ENCODE measurements around the gene IRF8. TPM values are rescaled to one million over a fixed set of nuclear protein-coding genes. Genes with fewer than 3 reads are reported as not detected.

The IRF8 gene
- total RNA-seq, 1 experiment from 2014 or later = 29.5 TPM

DNA sequence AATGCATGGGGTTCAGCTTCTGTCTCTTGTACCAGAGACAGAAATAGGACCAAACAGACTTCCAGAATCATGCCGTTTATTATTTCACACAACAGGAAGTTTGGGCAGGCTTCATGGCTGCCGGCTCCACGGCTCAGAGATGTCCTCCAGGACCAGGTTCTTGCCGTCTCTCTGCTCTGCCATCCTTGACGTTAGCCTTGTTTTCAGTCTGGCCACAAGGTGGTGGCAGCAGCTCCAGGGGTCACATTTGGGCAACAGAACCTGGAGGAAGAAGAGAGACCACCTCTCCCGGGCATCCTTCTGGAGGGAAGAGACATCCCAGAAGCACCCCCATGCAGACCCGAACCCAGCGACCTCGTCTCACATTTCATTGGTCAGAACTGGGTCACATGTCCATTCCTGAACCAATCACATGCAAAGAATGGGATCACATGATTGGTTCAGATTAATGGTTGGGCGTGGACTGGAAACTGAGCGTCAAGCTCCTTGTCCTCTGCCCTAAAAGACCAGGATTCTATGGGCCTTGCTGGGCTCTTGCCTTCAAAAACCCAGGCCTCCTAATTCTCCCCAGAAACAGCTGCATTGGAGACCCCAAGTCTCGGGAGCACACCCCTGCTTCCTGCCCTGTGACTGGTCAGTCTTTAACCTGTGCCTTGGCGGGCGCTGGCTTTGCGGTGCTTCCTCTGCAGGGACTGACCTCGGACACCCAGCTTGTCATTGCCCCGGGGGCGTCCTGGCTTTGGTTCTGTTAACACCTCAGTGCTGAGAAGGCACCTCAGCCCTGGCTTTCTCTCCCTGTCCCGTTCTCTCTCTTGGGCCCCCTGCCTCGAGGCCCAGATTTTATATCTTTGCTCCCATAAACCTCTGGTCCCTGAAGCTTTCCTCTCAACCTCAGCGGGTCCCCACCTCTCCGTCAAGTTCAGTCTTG lies 63.3 kb downstream of the IRF8 start:
- ChIA-PET POLR2A (no interaction called here), CTCF (interaction anchor here (0.8 kb wide), 1 partner anchor 63 kb away, joined by 3 read pairs; no protein-coding TSS in a partner anchor)
- BruUV-seq (replicated peaks) = no TSS peak
- no peaks in the 10 kb centered on the region for H3K36me3 ChIP-seq (ENCODE audit: control insufficient read depth, insufficient read depth, low read length)
- no peak overlapping the region for H3K4me3 Mint-ChIP-seq (ENCODE audit: unreplicated experiment)
- no peaks in the 10 kb centered on the region for H3K4me1 ChIP-seq
- H3K9me3 ChIP-seq = no peaks in the 10 kb centered on the region
- intact Hi-C loops (cut with micrococcal nuclease; ENCODE audit: unreplicated experiment) = no loop called here
- DNase-seq = no peak
- H3K36me3 Mint-ChIP-seq (ENCODE audit: insufficient read depth, unreplicated experiment) = no peaks in the 10 kb centered on the region
- no peaks in the 10 kb centered on the region for H3K27me3 Mint-ChIP-seq (ENCODE audit: insufficient read depth, unreplicated experiment)
- H3K4me1 Mint-ChIP-seq (ENCODE audit: low read depth, unreplicated experiment) = peaks cover 8% of the 10 kb centered on the region
- H3K27me3 ChIP-seq (replicated peaks; ENCODE audit: control insufficient read depth, insufficient read depth, low read length) = no peaks in the 10 kb centered on the region
- TF ChIP-seq, protein P1, sequence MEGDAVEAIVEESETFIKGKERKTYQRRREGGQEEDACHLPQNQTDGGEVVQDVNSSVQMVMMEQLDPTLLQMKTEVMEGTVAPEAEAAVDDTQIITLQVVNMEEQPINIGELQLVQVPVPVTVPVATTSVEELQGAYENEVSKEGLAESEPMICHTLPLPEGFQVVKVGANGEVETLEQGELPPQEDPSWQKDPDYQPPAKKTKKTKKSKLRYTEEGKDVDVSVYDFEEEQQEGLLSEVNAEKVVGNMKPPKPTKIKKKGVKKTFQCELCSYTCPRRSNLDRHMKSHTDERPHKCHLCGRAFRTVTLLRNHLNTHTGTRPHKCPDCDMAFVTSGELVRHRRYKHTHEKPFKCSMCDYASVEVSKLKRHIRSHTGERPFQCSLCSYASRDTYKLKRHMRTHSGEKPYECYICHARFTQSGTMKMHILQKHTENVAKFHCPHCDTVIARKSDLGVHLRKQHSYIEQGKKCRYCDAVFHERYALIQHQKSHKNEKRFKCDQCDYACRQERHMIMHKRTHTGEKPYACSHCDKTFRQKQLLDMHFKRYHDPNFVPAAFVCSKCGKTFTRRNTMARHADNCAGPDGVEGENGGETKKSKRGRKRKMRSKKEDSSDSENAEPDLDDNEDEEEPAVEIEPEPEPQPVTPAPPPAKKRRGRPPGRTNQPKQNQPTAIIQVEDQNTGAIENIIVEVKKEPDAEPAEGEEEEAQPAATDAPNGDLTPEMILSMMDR (IDR thresholded peaks at IDR 0.05; ENCODE audit: insufficient read depth in 1 of 2, low read depth in 1 of 2, low read length in 1 of 2, severe bottlenecking in 1 of 2, unreplicated experiment in 1 of 2) = peak in 1 of 2 experiments; percentile 10
- no peak overlapping the region for H3K4me3 ChIP-seq (ENCODE audit: low read depth, low read length)
- H3K9me3 Mint-ChIP-seq (ENCODE audit: unreplicated experiment) = no peaks in the 10 kb centered on the region
- H3K27ac Mint-ChIP-seq (ENCODE audit: unreplicated experiment) = no peak overlapping the region

DNA sequence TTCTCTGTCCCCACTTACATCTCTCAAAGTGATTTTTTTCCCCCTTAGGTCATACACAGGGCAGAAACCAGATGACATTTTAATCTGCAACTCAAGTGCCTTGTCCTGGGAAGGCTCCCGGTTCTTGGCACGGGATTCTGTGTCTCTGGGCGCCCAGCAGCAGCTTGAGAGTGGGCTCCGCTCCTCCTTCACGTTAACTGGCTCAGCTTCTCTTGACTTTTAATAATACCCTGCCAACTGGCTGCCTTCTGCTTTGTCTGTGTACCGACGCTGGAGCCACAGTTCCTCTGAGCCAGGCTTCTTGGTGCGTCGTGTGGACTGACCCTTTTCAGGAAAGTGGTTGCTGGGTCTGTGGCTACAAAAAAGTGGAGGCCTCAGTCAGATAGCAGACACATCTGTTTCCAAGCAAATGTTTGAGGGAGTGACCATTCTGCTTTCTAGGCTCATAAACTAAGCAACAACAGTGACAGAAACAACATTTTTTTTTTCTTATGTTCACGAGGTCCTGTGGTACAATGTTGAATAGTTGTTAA lies 64.9 kb downstream of the IRF8 start:
- POLR2A ChIA-PET = no interaction called here
- TF ChIP-seq, protein P1 (IDR thresholded peaks at IDR 0.05; ENCODE audit: insufficient read depth in 1 of 2, low read depth in 1 of 2, low read length in 1 of 2, severe bottlenecking in 1 of 2, unreplicated experiment in 1 of 2) = no peak
- H3K27me3 ChIP-seq (replicated peaks; ENCODE audit: control insufficient read depth, insufficient read depth, low read length) = no peaks in the 10 kb centered on the region

DNA sequence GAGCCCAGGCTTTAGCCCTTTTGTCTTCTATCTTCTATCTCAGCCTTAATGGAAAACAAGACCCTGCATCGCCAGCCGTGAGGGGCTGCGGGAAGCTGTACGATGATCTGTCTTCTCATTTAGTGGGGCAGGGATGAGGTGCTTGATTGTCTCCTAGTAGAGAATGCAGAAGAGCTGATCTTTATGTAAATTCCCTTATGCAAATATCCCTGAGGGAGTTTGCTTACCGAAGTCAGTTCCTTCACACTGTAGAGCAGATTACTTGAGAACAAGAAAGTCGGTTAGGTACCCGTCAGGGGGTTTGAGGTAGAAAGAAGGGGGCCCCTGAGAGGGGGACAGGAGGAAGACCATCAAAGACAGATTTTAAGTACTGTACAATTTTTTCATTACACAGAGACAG lies 66.2 kb downstream of the IRF8 start:
- Mint-ChIP-seq H3K9me3 (ENCODE audit: unreplicated experiment) (no peaks in the 10 kb centered on the region), H3K27ac (ENCODE audit: unreplicated experiment) (no peak overlapping the region), H3K27me3 (ENCODE audit: insufficient read depth, unreplicated experiment) (no peaks in the 10 kb centered on the region), H3K4me1 (ENCODE audit: low read depth, unreplicated experiment) (peaks cover 22% of the 10 kb centered on the region), H3K4me3 (ENCODE audit: unreplicated experiment) (no peak overlapping the region), H3K36me3 (ENCODE audit: insufficient read depth, unreplicated experiment) (no peaks in the 10 kb centered on the region)
- H3K4me1 ChIP-seq = peaks cover 14% of the 10 kb centered on the region
- ChIA-PET POLR2A (no interaction called here), CTCF (no interaction called here)
- no peaks in the 10 kb centered on the region for H3K27me3 ChIP-seq (replicated peaks; ENCODE audit: control insufficient read depth, insufficient read depth, low read length)
- H3K36me3 ChIP-seq (ENCODE audit: control insufficient read depth, insufficient read depth, low read length) = no peaks in the 10 kb centered on the region
- no peaks in the 10 kb centered on the region for H3K9me3 ChIP-seq
- no TSS peak for BruUV-seq (replicated peaks)
- intact Hi-C loops (cut with micrococcal nuclease; ENCODE audit: unreplicated experiment) = no loop called here
- no peak overlapping the region for H3K4me3 ChIP-seq (ENCODE audit: low read depth, low read length)
- TF ChIP-seq, protein P1 (IDR thresholded peaks at IDR 0.05; ENCODE audit: insufficient read depth in 1 of 2, low read depth in 1 of 2, low read length in 1 of 2, severe bottlenecking in 1 of 2, unreplicated experiment in 1 of 2) = no peak
- DNase-seq = no peak

More for the DNA sequence above, 64.9 kb downstream of the IRF8 start:
- no peaks in the 10 kb centered on the region for H3K36me3 Mint-ChIP-seq (ENCODE audit: insufficient read depth, unreplicated experiment)
- peaks cover under 1% of the 10 kb centered on the region for H3K4me1 ChIP-seq
- no peaks in the 10 kb centered on the region for H3K36me3 ChIP-seq (ENCODE audit: control insufficient read depth, insufficient read depth, low read length)
- no peaks in the 10 kb centered on the region for H3K9me3 ChIP-seq
- H3K4me3 Mint-ChIP-seq (ENCODE audit: unreplicated experiment) = no peak overlapping the region
- no peaks in the 10 kb centered on the region for H3K27me3 Mint-ChIP-seq (ENCODE audit: insufficient read depth, unreplicated experiment)
- no peak overlapping the region for H3K4me3 ChIP-seq (ENCODE audit: low read depth, low read length)
- BruUV-seq (replicated peaks) = no TSS peak
- H3K4me1 Mint-ChIP-seq (ENCODE audit: low read depth, unreplicated experiment) = peaks cover 10% of the 10 kb centered on the region
- intact Hi-C loops (cut with micrococcal nuclease; ENCODE audit: unreplicated experiment) = no loop called here
- H3K27ac Mint-ChIP-seq (ENCODE audit: unreplicated experiment) = no peak overlapping the region
- CTCF ChIA-PET = no interaction called here
- DNase-seq = no peak
- no peaks in the 10 kb centered on the region for H3K9me3 Mint-ChIP-seq (ENCODE audit: unreplicated experiment)

All from Caco-2 (cell line).